ENCODE results near the gene CRIP1.

CRIP1 gene

GRCh38 chr14:105519946-105520698, 33.4 kb downstream of the CRIP1 start:
- no peak for DNase-seq

DNA sequence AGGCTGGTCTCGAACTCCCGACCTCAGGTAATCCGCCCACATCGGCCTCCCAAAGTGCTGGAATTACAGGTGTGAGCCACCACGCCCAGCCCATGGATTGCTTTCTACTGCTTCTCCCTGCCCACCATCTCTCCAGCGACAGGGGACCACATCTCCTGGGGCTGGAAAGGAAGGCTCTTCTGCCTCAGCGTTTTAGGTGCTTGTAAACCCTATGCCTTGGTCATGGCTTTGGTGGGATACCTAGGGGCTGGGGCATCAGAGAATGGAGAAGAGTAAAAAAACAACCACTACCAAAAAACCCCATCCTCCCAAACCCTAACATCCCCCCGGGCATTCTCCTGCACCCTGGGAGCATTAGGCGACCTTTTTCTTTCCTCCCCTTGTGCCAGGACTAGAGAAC, 38.6 kb downstream of the CRIP1 start:
- DNase-seq, result no peak

DNA sequence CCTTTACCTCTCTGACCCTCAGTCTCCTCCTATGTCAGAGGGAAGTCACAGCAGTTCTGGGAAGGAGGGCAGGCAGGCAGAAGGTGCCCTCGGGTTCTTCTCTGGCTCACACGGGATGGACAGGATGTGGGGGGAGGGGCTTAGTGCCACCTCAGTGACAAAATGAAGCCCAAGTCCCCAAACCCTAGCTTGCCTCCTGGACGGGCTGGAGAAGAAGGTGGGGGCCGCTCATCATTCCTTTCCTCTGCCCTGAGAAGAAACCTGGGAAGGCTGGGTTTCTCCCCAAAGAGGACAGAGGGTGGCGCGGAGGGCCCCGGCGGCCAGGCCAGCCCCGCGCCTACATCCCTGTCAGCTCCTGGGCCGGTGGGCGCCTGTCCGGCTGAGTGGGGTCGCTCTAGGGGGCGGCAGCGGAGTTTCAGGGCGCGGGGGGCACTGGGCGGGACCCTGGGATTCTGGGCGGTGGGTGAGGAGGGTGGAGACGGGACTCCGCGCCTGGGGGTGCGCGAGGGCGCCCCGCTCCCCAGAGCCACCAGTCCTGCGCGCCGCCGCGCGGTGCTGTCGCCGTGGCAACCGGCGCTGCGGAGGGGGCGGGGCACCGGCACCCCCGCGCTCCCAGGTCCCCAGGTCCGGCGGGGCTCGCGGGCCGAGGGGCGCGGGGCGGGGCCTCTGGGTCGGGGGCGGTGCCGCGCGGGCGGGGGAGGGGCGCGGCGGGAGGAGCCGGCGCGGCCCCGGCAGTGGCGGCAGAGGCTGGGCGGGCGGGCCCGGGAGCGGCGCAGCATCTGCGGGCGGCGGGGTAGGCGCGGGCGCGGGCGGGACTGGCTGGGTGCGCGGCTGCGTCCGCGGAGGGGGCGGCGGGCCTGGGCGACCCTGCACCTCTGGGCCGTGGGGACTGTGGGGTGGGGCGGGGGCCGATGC, 39.4 kb downstream of the CRIP1 start, which contains the start of gene TMEM121:
Gene TMEM121 (plus strand): TSS at position 723 of the 915 bp plus-strand sequence. CDS start 2,252 bp downstream, outside the sequence.
- DNase-seq, result no peak

DNA sequence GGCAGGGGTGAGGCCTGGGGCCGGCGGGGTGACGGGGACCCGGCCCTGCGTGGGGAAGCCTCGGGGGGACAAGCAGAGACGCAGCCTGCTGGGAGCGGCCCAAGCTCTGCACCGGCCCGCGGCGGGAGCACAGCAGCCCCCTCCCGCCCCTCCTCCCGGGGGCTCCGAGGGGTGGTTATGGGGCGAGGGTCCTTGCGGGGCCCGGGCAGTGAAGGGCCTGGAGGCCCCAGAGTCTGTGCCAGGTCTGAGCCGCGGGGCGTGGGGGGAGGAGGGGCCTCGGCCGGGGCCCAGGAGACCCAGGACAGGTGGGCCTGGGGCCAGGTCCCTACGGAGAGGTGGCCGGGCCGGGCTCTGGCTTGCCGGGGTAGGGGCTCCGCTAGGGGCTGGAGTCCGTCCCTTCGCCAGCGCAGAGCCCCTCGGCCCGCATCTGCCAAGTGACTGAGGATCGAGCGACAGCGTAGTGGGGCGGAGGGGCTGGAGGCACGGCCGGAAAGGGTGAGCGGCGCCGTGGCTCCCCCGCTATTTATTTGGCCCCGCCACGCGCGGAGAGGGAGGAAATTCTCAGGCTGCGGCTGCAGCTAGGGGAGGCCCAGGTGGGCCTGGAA, 40.2 kb downstream of the CRIP1 start:
- no peak for DNase-seq

GRCh38 chr14:105527381-105527825, 40.7 kb downstream of the CRIP1 start:
- DNase-seq, result no peak

- peak; percentile 83 for DNase-seq
These were observed 41.3 kb downstream of the CRIP1 start for GRCh38 chr14:105527826-105528585.

DNA sequence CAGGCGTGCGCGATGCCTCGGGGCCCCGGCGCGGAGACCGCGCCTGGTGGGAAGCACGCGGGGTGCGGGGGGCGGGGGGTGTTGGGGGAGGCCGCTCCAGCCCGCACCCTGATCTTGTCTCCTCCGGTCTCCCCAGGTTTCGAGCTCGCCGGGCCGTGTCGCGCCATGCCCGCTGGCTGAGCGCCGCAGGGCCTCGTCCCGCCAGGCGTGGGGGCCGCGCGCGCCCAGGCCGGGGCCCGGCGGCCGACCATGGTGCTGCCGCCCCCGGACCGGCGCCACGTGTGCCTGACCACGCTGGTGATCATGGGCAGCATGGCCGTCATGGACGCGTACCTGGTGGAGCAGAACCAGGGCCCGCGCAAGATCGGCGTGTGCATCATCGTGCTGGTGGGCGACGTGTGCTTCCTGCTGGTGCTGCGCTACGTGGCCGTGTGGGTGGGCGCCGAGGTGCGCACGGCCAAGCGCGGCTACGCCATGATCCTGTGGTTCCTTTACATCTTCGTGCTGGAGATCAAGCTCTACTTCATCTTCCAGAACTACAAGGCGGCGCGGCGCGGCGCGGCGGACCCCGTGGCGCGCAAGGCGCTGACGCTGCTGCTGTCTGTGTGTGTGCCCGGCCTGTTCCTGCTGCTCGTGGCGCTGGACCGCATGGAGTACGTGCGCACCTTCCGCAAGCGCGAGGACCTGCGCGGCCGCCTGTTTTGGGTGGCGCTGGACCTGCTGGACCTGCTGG, 42.1 kb downstream of the CRIP1 start:
- DNase-seq, result no peak

DNA sequence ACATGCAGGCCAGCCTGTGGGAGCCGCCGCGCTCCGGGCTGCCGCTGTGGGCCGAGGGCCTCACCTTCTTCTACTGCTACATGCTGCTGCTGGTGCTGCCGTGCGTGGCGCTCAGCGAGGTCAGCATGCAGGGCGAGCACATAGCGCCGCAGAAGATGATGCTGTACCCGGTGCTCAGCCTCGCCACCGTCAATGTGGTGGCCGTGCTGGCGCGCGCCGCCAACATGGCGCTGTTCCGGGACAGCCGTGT, 42.6 kb downstream of the CRIP1 start:
- DNase-seq, result no peak

DNA sequence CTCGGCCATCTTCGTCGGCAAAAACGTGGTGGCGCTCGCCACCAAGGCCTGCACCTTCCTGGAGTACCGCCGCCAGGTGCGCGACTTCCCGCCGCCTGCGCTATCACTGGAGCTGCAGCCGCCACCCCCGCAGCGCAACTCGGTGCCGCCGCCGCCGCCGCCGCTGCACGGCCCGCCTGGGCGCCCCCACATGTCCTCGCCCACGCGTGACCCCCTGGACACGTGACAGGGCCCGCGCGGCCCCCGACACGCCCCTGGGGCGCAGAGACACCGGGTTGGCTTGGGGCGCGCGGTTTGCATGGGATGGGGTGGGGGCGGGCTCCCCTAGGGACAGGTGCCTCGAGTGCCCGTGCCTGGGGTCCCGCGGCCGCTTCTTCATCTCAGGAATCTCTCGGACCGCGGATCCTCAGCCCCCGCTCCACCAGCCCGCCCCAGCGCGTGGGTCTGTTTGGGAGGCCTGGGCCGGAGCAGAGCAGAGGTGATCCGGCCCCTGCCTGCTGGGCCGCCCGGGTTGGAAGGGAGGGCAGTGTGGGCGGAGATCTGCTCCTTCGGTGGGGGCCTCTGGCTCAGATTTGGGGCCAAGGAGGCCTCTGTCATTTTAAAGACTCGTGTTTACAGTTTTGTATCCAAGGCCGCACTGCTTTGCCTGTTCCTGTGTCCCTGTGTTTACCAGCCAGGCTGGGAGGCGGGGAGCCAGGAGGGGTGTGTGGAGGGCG, 43.0 kb downstream of the CRIP1 start:
- DNase-seq, result no peak

- no peak for DNase-seq
These were observed 43.8 kb downstream of the CRIP1 start for GRCh38 chr14:105530285-105531087.

DNA sequence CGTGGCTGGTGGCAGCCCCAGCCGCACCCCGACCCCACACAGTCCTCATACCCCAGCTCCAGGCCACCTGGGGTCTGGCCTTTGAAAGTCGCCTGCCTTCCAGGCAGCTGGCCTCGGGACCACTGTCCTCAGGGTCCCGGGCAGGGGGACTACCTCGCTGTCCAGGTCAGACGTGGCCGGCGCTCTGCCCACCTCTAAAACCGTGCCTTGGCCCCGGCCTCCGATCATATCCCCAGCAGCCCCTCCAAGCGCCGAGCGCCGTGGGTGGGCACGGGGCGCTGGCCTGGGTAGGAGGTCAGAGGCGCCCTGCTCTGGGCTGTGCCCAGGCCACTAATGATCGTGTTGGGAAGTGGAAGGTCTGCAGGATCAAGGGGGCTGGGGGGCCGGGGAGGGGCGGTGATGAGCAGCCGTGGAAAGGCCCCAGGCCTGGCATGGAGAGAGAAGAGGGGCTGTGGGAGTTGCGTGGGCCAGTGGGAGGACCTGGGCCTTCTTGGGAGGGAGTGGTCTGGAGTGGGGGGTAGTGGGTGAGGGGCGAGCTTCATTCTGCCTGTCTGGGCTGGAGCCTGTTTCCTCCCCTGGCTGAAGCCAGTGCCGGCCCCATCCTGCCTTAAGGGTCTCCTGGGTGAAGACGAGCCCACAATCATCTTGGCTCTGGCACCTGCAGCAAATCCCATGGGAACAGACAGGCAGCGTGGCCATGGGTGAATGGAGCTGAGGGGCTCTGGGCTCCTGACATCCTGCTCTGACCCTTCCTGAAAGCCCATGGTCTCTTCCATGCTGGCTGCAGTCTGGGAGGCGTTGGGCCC, 44.6 kb downstream of the CRIP1 start:
- no peak for DNase-seq

DNA sequence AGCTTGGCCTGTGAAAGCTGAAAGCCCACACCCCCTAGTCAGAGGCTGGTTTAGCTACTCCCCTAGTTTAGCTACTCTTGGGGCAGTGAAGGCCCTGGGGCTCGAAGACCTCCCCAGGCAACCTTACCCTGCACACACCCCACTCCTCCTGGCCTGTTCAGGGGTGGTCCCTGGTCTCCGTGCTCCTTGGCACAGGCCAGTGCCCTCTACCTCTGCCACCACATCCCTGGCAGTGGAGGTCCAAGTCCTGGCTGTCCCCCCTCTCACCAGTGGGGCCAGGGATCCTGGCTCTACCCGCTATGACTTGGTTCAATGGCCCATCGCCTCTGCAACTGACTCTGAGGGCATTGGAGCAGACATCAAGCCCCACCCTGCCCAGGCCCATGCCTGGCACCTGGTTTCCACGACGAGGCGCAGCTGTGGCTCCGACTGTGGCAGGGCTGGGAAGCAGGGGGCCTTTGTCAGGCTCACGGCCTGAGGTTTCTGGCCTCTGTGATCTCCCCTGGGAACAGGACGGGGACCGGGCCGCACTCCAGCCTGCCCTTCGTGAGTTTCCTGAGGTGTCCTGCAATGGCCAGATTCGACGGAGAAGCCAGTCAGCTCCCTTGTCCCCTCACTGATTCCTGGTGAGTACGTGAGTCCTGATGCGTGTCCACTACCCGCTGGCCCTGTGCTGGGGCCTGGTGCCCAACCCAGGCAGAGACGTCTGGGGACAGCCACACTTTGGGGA, 45.4 kb downstream of the CRIP1 start:
- no peak for DNase-seq

DNA sequence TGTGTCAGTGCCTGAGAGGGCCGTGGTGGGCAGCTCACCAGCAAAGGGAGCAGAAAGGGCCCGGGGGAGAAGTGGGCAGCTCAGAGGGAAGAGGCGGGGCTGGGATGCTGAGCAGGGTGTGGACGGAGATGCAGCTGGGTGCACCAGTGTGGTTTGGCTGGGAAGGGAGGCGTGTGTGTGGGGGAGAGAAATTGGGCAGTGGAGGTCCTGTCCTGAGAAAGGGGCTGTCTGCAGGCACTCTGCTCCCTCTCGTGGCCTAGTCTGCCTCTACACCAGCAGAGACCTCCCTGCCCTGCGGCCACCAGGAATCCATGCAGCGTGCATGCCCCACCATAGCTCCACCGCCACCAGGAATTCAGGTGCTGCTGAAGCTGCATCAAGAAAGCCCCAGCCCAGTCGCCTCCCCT, 46.1 kb downstream of the CRIP1 start:
- peak; percentile 41 for DNase-seq

DNA sequence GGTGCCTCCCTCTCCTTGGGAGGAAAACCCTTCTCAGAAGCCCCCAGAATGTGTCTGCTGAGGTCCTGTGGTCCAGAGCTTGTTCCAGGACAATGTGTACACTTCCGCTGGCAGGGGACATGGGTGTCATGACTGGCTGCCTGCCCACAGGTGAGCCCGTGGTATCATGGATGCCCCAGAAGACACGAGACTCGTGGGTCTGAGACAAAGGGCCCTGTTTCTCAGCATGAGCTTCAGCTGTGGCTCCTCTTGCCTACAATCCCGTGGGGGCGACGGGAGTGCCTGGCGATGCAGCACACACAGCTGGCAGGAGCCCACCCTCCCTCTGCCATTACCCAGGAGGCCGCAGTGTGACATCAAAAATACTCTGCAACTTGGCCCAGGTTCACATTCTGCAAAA, 46.7 kb downstream of the CRIP1 start:
- DNase-seq, result no peak

- no peak for DNase-seq
These were observed 47.3 kb downstream of the CRIP1 start for GRCh38 chr14:105533811-105534498.

DNA sequence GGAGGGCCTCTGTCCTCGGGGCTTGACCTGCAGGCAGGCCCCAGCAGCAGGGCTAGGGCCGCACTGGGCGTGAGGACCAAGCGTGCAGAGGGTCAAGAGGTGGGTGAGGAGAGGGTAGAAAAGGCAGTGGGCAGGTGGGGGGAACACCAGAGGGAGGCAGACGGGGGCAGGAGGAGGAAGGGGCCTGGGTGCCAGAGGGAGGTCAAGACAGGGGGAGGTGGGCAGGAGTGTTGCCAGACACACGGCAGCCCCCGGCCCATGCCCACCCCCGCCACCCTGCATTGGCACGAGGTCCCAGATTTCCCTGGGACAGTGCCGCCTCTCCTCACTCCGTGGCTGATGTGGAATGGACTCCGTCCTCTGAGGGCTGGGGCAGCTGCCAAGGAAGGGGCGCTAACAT, 47.9 kb downstream of the CRIP1 start:
- no peak for DNase-seq

DNA sequence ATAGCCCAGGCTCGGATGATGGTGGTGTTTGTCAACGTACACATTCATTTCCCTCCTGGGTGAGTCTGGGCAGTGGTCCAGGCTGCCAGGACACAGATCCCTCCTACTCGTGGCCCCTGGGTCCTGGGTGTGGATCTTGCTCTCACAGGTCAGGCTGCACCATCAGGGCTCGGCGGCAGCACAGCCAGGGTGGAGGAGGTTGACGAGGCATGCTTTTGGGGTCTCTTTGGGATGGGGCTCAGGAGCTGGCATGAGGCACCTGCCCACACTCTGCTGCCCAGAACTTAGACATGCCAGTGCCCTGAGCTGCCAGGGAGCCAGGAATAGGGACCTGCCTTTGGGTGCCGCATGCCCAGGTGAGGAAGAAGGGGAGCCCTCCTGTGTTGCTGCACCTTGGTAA, 49.4 kb downstream of the CRIP1 start:
- no peak for DNase-seq
